HG03432 (cell line): ENCODE data around the gene MAP3K5.

Experiments used
- ATAC-seq: cut with Tn5 transposase; IDR thresholded peaks from one replicate; pipeline ENCODE4 v1.9.1; 2021; ENCODE audit warnings: mild to moderate bottlenecking, moderate library complexity; ENCODE audit not compliant: unreplicated experiment

The MAP3K5 gene

GRCh38 chr6:136654086-136654485, 138.2 kb downstream of the MAP3K5 start:
- no peak for ATAC-seq

- ATAC-seq, result no peak
These were observed 139.6 kb downstream of the MAP3K5 start for GRCh38 chr6:136652656-136653055.

- ATAC-seq, result no peak
These were observed 140.3 kb downstream of the MAP3K5 start for GRCh38 chr6:136651982-136652381.

- ATAC-seq, result peak; percentile 87
These were observed 144.9 kb downstream of the MAP3K5 start for GRCh38 chr6:136647363-136647852.

- ATAC-seq, result no peak
These were observed 145.9 kb downstream of the MAP3K5 start for GRCh38 chr6:136646377-136646776.

- peak; percentile 16 for ATAC-seq
These were observed 147.7 kb downstream of the MAP3K5 start for GRCh38 chr6:136644597-136644952.

- peak; percentile 62 for ATAC-seq
These were observed 148.3 kb downstream of the MAP3K5 start for GRCh38 chr6:136643850-136644596.

GRCh38 chr6:136641873-136642465, 150.3 kb downstream of the MAP3K5 start:
- ATAC-seq, result no peak

- no peak for ATAC-seq
These were observed 151.1 kb downstream of the MAP3K5 start for GRCh38 chr6:136641166-136641565.

GRCh38 chr6:136640132-136640915, 152.0 kb downstream of the MAP3K5 start:
- ATAC-seq, result no peak

- no peak for ATAC-seq
These were observed 152.6 kb downstream of the MAP3K5 start for GRCh38 chr6:136639702-136640101.

GRCh38 chr6:136635615-136636014, 156.7 kb downstream of the MAP3K5 start:
- ATAC-seq, result no peak

- ATAC-seq, result no peak
These were observed 158.9 kb downstream of the MAP3K5 start for GRCh38 chr6:136633355-136633754.

- ATAC-seq, result no peak
These were observed 163.3 kb downstream of the MAP3K5 start for GRCh38 chr6:136628996-136629395.

GRCh38 chr6:136627191-136627590, 165.1 kb downstream of the MAP3K5 start:
- no peak for ATAC-seq

- ATAC-seq, result no peak
These were observed 167.0 kb downstream of the MAP3K5 start for GRCh38 chr6:136625293-136625692.

GRCh38 chr6:136624347-136624746, 167.9 kb downstream of the MAP3K5 start:
- ATAC-seq, result no peak

- no peak for ATAC-seq
These were observed 174.2 kb downstream of the MAP3K5 start for GRCh38 chr6:136618086-136618485.

GRCh38 chr6:136616527-136616926, 175.8 kb downstream of the MAP3K5 start:
- no peak for ATAC-seq

GRCh38 chr6:136614994-136615393, 177.3 kb downstream of the MAP3K5 start:
- ATAC-seq, result no peak

- no peak for ATAC-seq
These were observed 177.9 kb downstream of the MAP3K5 start for GRCh38 chr6:136614350-136614749.

GRCh38 chr6:136613477-136613876, 178.8 kb downstream of the MAP3K5 start:
- ATAC-seq, result no peak
